ENCODE measurements around the gene ARL2.

Gene ARL2

DNA sequence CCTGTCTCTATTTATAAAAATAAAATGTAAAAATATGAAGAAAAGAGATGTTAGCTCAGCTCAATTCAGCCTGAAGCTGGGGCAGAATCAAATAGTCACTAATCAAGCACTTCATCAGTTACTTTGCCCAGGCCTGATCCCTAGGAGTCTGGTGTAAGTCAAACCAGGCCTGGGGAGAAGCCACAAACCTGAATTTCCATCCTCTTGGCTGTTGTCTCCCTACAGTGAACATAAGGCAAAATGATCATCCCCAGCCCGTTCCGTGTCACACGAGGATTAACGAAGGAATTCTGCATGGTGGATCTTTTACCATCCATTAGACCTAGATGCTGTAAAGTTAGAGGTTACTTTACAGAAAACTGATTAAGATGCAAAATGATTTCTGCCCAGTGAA is 50.9 kb downstream of the ARL2 start:
- Histone ChIP-seq H3K36me3 (no peaks in the 10 kb centered on the region), H3K4me1 (no peaks in the 10 kb centered on the region), H3K27me3 (no peaks in the 10 kb centered on the region), H3K4me3 (ENCODE audit: low read depth, low read length) (no peak overlapping the region), H3K9me3 (no peaks in the 10 kb centered on the region)
- peak; percentile 25 for DNase-seq
- TF ChIP-seq, protein P1, sequence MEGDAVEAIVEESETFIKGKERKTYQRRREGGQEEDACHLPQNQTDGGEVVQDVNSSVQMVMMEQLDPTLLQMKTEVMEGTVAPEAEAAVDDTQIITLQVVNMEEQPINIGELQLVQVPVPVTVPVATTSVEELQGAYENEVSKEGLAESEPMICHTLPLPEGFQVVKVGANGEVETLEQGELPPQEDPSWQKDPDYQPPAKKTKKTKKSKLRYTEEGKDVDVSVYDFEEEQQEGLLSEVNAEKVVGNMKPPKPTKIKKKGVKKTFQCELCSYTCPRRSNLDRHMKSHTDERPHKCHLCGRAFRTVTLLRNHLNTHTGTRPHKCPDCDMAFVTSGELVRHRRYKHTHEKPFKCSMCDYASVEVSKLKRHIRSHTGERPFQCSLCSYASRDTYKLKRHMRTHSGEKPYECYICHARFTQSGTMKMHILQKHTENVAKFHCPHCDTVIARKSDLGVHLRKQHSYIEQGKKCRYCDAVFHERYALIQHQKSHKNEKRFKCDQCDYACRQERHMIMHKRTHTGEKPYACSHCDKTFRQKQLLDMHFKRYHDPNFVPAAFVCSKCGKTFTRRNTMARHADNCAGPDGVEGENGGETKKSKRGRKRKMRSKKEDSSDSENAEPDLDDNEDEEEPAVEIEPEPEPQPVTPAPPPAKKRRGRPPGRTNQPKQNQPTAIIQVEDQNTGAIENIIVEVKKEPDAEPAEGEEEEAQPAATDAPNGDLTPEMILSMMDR (IDR thresholded peaks at IDR 0.05; ENCODE audit: low read depth, low read length), result no peak

DNA sequence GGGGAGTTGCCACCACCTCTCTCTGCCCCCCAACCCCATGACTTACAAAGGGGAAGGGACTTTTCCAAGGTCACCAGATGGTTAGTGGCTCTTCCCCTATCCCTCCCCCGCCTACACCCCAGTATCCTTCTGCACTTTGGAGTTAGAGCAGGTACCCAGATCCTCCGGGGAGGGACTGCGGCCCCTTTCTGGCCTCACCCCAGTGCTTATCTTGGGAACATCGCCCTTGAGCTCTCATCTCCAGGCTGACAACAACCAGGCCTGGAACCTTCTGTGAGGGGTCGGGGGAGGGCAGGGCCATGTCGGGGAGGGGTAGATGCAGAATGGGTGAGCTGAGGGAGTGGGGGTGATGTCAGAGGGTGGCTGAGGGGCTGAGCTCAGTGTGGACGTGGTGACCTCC is 51.9 kb downstream of the ARL2 start:
- DNase-seq, result no peak
- no peaks in the 10 kb centered on the region for H3K9me3 ChIP-seq
- TF ChIP-seq, protein P1 (IDR thresholded peaks at IDR 0.05; ENCODE audit: low read depth, low read length), result no peak
- no peak overlapping the region for H3K4me3 ChIP-seq (ENCODE audit: low read depth, low read length)
- H3K36me3 ChIP-seq, result no peaks in the 10 kb centered on the region
- no peaks in the 10 kb centered on the region for H3K4me1 ChIP-seq
- no peaks in the 10 kb centered on the region for H3K27me3 ChIP-seq

DNA sequence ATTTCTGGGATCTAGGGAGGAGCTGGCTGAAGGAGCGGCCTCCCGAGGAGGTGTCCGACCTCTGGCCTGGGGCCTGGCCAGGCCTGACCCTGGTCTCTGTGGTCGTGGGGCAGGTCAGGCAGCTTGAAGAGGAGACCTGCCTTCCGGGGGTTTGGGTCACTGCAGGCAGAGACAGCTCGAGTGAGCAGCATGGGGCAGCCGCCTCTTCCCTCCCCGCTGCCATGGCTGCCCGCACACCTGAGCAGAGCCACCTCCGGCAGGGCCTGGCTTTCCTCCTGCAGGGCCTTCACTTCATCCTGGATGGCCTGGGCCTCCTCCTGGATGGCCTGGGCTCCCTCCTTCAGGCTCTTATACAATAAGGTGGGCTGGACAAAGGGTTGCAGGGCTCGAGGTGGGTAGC is 52.4 kb downstream of the ARL2 start:
- TF ChIP-seq, protein P1 (IDR thresholded peaks at IDR 0.05; ENCODE audit: low read depth, low read length), result no peak
- Histone ChIP-seq H3K9me3 (no peaks in the 10 kb centered on the region), H3K4me1 (no peaks in the 10 kb centered on the region), H3K36me3 (no peaks in the 10 kb centered on the region), H3K27me3 (no peaks in the 10 kb centered on the region), H3K4me3 (ENCODE audit: low read depth, low read length) (no peak overlapping the region)
- no peak for DNase-seq

DNA sequence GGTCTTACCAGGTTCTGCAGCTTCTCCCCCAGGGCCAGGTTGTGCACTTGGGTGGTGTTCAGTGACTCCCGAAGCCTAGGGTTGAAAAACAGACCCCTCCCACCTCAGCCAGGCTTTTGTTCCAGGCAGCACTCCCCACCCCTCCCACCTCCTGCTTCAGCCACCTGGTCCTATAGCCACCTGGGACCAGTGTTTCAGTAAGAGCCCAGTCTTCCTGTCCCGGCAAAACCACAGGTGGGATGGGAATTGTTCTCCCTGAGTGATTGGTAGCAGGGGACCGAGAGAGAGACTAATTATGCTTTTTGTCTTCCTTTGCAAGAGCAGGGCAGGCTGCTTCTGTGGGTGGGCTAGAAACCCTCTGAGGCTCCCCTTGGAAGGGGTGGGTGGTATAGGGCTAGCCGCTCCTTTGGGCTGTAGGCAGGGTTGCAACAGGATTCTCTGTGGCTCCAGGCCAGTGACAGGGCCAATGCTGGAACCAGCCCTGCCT is 52.9 kb downstream of the ARL2 start:
- Histone ChIP-seq H3K9me3 (no peaks in the 10 kb centered on the region), H3K27me3 (no peaks in the 10 kb centered on the region), H3K4me1 (no peaks in the 10 kb centered on the region), H3K4me3 (ENCODE audit: low read depth, low read length) (no peak overlapping the region), H3K36me3 (no peaks in the 10 kb centered on the region)
- TF ChIP-seq, protein P1 (IDR thresholded peaks at IDR 0.05; ENCODE audit: low read depth, low read length), result no peak
- DNase-seq, result no peak

DNA sequence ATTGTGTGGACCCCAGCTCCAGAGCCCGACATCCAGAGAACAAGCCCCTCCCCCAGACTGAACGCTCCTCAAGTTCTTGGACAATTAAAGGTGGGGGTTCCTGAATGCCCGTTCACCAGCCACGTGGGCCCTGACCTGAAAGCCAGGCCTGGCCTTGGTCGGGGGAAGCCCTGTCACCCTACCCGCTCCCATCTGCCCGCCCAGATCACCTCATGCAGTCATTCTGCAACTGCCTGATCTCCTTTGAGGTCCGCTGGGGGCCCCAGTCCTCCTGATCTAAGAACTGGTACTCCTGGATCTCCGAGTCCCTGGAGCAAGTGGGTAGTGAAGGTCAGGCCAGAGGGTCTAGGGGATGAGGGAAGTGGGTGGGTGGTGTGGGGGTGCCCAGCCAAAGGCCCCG is 53.5 kb downstream of the ARL2 start:
- DNase-seq, result no peak
- Histone ChIP-seq H3K27me3 (no peaks in the 10 kb centered on the region), H3K4me3 (ENCODE audit: low read depth, low read length) (no peak overlapping the region), H3K4me1 (no peaks in the 10 kb centered on the region), H3K36me3 (no peaks in the 10 kb centered on the region), H3K9me3 (no peaks in the 10 kb centered on the region)
- TF ChIP-seq, protein P1 (IDR thresholded peaks at IDR 0.05; ENCODE audit: low read depth, low read length), result no peak

DNA sequence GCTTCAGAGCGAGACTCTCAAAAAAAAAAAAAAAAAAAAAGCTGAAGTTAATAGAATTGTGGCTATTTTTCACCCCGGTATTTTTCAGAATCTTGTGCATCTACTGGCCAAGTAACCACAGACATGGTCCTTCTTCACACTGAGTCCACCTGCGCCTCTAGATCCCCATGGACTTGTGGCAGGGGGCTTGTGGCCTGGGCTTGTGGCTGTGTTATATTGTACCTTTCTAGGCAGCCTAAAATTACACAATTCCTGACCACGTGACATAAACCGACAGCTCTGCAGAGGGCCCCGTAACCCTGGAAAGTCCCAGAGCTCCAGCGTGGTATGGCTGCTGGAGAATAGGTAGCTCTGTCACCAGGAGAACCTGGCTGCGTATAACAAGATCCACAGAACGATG is 55.3 kb downstream of the ARL2 start:
- Histone ChIP-seq H3K36me3 (no peaks in the 10 kb centered on the region), H3K9me3 (no peaks in the 10 kb centered on the region), H3K4me1 (no peaks in the 10 kb centered on the region), H3K27me3 (no peaks in the 10 kb centered on the region), H3K4me3 (ENCODE audit: low read depth, low read length) (no peak overlapping the region)
- no peak for DNase-seq
- TF ChIP-seq, protein P1 (IDR thresholded peaks at IDR 0.05; ENCODE audit: low read depth, low read length), result no peak

Measured in BE2C (cell line).